Measurements from ENCODE around the gene NRIP1.

DNA sequence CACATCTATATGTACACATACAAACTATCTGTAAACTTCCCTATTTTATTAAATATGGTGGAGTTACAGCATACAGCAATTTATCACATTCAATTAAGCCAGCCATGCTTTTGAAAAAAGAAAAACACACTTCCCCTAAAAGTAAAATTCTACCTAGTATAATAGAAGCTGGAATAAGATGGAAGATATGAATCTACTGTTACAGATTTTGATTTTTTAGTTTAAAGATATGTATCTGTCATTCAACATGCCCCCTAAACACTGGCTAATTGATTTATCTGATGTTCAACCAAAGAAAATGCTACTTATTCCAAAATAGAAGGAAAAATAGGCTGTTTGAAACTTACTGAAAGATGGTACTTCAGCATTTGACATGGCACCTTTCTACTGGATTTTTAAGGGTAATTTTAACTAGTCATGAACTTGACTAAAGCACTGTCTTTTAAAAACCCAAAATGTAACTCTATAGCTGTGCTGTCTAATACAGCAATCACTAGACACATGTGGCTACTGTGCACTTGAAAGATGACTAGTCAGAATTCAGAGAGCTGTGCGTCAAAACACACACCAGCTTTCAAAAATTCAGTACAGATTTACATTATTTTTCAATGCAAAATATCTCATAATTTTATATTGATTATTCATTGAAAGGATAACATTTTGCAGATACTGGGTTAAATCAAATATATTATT, 25.0 kb downstream of the NRIP1 start:
- TF ChIP-seq RFX5 (IDR thresholded peaks at IDR 0.05; ENCODE audit: borderline replicate concordance, low read depth, low read length), result no peak
- no peak for TF ChIP-seq POLR2A (IDR thresholded peaks at IDR 0.05; ENCODE audit: control extremely low read depth in 1 of 2, low read depth in 2 of 2, low read length in 2 of 2)
- no peak for TF ChIP-seq SP2 (IDR thresholded peaks at IDR 0.05; ENCODE audit: low read length)
- TF ChIP-seq SIN3A (conservative IDR thresholded peaks at IDR 0.05 in 1 of 2, IDR thresholded peaks at IDR 0.05 in 1 of 2; ENCODE audit: low read depth in 1 of 2, low read length in 2 of 2), result no peak
- TF ChIP-seq HDAC6 (IDR thresholded peaks at IDR 0.05; ENCODE audit: low read depth, low read length), result no peak
- TF ChIP-seq ATF3 (IDR thresholded peaks at IDR 0.05; ENCODE audit: insufficient read depth, low read depth, low read length), result no peak
- no peak for TF ChIP-seq BRCA1 (IDR thresholded peaks at IDR 0.05; ENCODE audit: low read depth, low read length)
- no peak for TF ChIP-seq EZH2 (IDR thresholded peaks at IDR 0.05; ENCODE audit: low read depth, low read length, severe bottlenecking)
